Trophoblast cell (in vitro differentiated cells and primary cell): ENCODE results near the gene MRS2.

Source experiments
- DNase-seq, 2 donors: peaks; one replicate each; pipeline ENCODE4 v3.0.0-alpha.2; 2016
- H2AFZ ChIP-seq: 2 replicates; pipeline ENCODE4 v1.6.1; 2013; ENCODE audit warnings: low read length, moderate library complexity, mild to moderate bottlenecking; ENCODE audit not compliant: insufficient read depth, poor library complexity
- H2AK5ac ChIP-seq: 2 replicates; pipeline ENCODE4 v1.6.1; 2013; ENCODE audit warnings: mild to moderate bottlenecking, low read length
- H2BK120ac ChIP-seq: 2 replicates; pipeline ENCODE4 v1.6.1; 2013; ENCODE audit warnings: low read length, mild to moderate bottlenecking, moderate library complexity; ENCODE audit not compliant: insufficient read depth, poor library complexity
- H2BK12ac ChIP-seq: 2 replicates; pipeline ENCODE4 v1.6.1; 2013; ENCODE audit warnings: mild to moderate bottlenecking, low read length, moderate library complexity
- H2BK5ac ChIP-seq: 2 replicates; pipeline ENCODE4 v1.6.1; 2013; ENCODE audit warnings: low read length, low read depth, moderate library complexity, mild to moderate bottlenecking; ENCODE audit not compliant: poor library complexity
- H3K14ac ChIP-seq: 2 replicates; pipeline ENCODE4 v1.6.1; 2013; ENCODE audit warnings: mild to moderate bottlenecking, low read length
- H3K18ac ChIP-seq: 2 replicates; pipeline ENCODE4 v1.6.1; 2013; ENCODE audit warnings: mild to moderate bottlenecking, low read length
- H3K23ac ChIP-seq: 2 replicates; pipeline ENCODE4 v1.6.1; 2013; ENCODE audit warnings: low read length
- H3K27ac ChIP-seq: 2 replicates; pipeline ENCODE4 v1.5.1; 2013; ENCODE audit warnings: low read depth, mild to moderate bottlenecking, inconsistent platforms, low read length, moderate library complexity
- H3K27me3 ChIP-seq: 2 replicates; pipeline ENCODE4 v1.6.1; 2013; ENCODE audit warnings: inconsistent platforms, mild to moderate bottlenecking, low read length, moderate library complexity; ENCODE audit not compliant: insufficient read depth
- H3K36me3 ChIP-seq, 2 experiments: 1 replicate in 1 of 2; 2 replicates in 1 of 2; pipeline ENCODE4 v1.6.1; 2013; ENCODE audit warnings: low read length in 2 of 2, mild to moderate bottlenecking in 2 of 2, moderate library complexity in 1 of 2; ENCODE audit not compliant: insufficient read depth in 2 of 2, control insufficient read depth in 1 of 2
- H3K4ac ChIP-seq: 2 replicates; pipeline ENCODE4 v1.6.1; 2013; ENCODE audit warnings: low read depth, mild to moderate bottlenecking, low read length, moderate library complexity
- H3K4me1 ChIP-seq, 2 experiments: 1 replicate in 1 of 2; 2 replicates in 1 of 2; pipeline ENCODE4 v1.6.1; 2013; ENCODE audit warnings: low read length in 2 of 2, mild to moderate bottlenecking in 2 of 2, moderate library complexity in 1 of 2; ENCODE audit not compliant: insufficient read depth in 2 of 2, control insufficient read depth in 1 of 2
- H3K4me2 ChIP-seq: 2 replicates; pipeline ENCODE4 v1.6.1; 2013; ENCODE audit warnings: inconsistent platforms, mild to moderate bottlenecking, low read length, moderate library complexity
- H3K4me3 ChIP-seq: 2 replicates; pipeline ENCODE4 v1.5.1; 2013; ENCODE audit warnings: mild to moderate bottlenecking, low read depth, low read length, inconsistent platforms
- H3K79me1 ChIP-seq: one replicate; pipeline ENCODE4 v1.6.1; 2013; ENCODE audit warnings: low read length
- H3K79me2 ChIP-seq: 2 replicates; pipeline ENCODE4 v1.6.1; 2013; ENCODE audit warnings: low read length, mild to moderate bottlenecking; ENCODE audit not compliant: control insufficient read depth, insufficient read depth, poor library complexity
- H3K9ac ChIP-seq: 2 replicates; pipeline ENCODE4 v1.6.1; 2013; ENCODE audit warnings: mild to moderate bottlenecking, low read length
- H3K9me3 ChIP-seq: 2 replicates; pipeline ENCODE4 v1.6.1; 2013; ENCODE audit warnings: low read depth, mild to moderate bottlenecking, control low read depth, inconsistent platforms, low read length; ENCODE audit not compliant: insufficient read depth
- H4K12ac ChIP-seq: 2 replicates; pipeline ENCODE4 v1.6.1; 2013; ENCODE audit warnings: low read depth, mild to moderate bottlenecking, low read length, moderate library complexity
- H4K8ac ChIP-seq: 2 replicates; pipeline ENCODE4 v1.6.1; 2013; ENCODE audit warnings: low read depth, mild to moderate bottlenecking, low read length, moderate library complexity
- H4K91ac ChIP-seq: one replicate; pipeline ENCODE4 v1.6.1; 2013; ENCODE audit warnings: low read depth, mild to moderate bottlenecking, low read length, moderate library complexity
- WGBS: extraction: QIAGEN DNeasy Blood & Tissue Kit; methylation state at CpG from one replicate; pipeline ENCODE4 v1.1.7; 2013; ENCODE audit warnings: missing lambda C conversion rate; ENCODE audit not compliant: insufficient read length, insufficient coverage; ENCODE audit errors: extremely low coverage; 5-methylcytosine and 5-hydroxymethylcytosine counted together

The MRS2 gene

DNA sequence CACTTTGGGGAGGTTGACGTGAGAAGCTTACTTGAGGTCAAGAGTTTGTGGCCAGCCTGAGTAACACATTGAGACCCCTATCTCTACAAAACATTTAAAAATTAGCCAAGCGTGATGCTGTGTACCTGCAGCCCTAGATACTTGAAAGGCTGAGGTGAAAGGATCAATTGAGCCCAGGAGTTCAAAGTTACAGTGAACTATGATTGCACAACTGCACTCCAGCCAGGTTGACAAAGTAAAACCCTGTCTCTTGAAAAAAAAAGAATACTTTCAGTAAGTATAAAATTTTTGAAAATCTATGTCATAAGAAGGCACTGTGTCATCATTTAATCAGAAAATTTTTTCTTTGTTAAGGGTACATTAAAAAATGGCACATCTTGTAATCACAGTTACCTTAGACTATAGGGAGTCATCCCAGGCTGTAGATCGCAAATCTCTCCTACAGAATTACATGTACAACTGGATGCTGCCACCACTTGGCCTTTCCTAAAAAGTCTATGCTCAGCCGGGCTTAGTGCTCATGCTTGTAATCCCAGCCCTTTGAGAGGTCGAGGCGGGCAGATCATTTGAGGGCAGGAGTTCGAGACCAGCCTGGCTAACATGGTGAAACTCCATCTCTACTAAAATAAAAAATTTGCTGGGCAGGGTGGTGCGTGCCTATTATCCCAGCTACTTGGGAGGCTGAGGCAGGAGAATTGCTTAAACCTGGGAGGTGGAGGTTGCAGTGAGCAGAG lies 17.0 kb upstream of the MRS2 start:
- Histone ChIP-seq H3K9me3 (no peaks in the 10 kb centered on the region), H3K18ac (no peak overlapping the region), H3K36me3 (no peaks in the 10 kb centered on the region), H2AK5ac (no peak overlapping the region), H4K91ac (no peak overlapping the region), H3K4me2 (no peak overlapping the region), H3K9ac (no peak overlapping the region), H3K27ac (no peak overlapping the region), H2BK5ac (no peak overlapping the region), H3K14ac (no peak overlapping the region), H2BK120ac (no peak overlapping the region), H4K8ac (no peak overlapping the region), H3K27me3 (no peaks in the 10 kb centered on the region), H2AFZ (no peak overlapping the region), H3K79me1 (no peaks in the 10 kb centered on the region), H3K4me1 (no peaks in the 10 kb centered on the region), H4K12ac (no peak overlapping the region), H3K4me3 (no peak overlapping the region), H3K79me2 (no peaks in the 10 kb centered on the region), H2BK12ac (no peak overlapping the region), H3K23ac (no peak overlapping the region), H3K4ac (no peak overlapping the region)
- no peak for DNase-seq
- WGBS = no CpG with 5 or more reads among the region's 8 CpGs

DNA sequence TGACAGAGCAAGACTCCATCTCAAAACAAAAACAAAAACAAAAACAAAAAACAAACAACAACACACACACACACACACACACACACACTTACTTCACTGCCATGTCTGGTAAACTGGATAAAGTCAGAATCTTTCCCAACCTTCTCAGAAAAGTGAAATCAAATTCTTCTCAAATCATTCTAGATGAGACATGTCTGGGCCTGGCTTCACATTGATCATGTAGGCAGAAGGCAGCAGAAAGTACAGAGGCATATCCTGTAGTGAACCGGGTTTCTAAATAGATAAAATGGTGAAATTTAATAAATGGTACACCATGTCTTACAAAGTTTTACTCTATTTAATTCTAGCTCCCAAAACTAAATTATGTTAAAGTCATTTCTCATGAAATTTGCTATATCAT lies 14.9 kb upstream of the MRS2 start:
- Histone ChIP-seq H3K18ac (no peak overlapping the region), H3K4me3 (no peak overlapping the region), H2BK120ac (no peak overlapping the region), H2BK5ac (no peak overlapping the region), H4K8ac (no peak overlapping the region), H3K9me3 (no peaks in the 10 kb centered on the region), H3K4me1 (no peaks in the 10 kb centered on the region), H3K79me2 (no peaks in the 10 kb centered on the region), H2AK5ac (no peak overlapping the region), H3K14ac (no peak overlapping the region), H3K4me2 (no peak overlapping the region), H3K36me3 (no peaks in the 10 kb centered on the region), H4K91ac (no peak overlapping the region), H2BK12ac (no peak overlapping the region), H4K12ac (no peak overlapping the region), H3K27me3 (no peaks in the 10 kb centered on the region), H3K4ac (no peak overlapping the region), H3K23ac (no peak overlapping the region), H3K9ac (no peak overlapping the region), H2AFZ (no peak overlapping the region), H3K27ac (no peak overlapping the region), H3K79me1 (no peaks in the 10 kb centered on the region)
- whole genome bisulfite sequencing = no CpG with 5 or more reads among the region's 1 CpG
- no peak for DNase-seq

DNA sequence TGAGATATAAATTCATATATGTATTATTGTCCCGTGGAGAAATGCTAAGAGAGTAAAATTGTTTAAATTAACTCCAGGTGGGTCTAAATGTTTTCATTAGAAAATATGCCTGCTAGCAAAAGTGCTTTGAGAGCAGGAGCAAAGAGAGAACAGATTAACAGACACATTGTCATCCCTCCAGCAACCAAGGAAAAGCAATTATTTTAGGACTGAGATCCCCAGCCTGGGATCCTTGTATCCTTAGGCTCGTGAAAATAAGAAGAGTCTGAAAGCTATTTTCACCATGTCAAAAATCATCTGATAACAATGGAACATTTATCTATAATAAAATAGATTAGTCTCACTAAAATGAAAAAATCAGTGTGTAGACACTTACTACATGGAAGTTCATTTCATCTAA lies 11.5 kb upstream of the MRS2 start:
- DNase-seq = no peak
- H3K18ac ChIP-seq = no peak overlapping the region
- no peak overlapping the region for H2BK120ac ChIP-seq
- H2BK12ac ChIP-seq = no peak overlapping the region
- no peak overlapping the region for H3K4ac ChIP-seq
- H4K12ac ChIP-seq = no peak overlapping the region
- H4K8ac ChIP-seq = no peak overlapping the region
- H2AFZ ChIP-seq = no peak overlapping the region
- no peak overlapping the region for H3K9ac ChIP-seq
- H3K27ac ChIP-seq = no peak overlapping the region
- no peaks in the 10 kb centered on the region for H3K36me3 ChIP-seq
- H3K9me3 ChIP-seq = no peaks in the 10 kb centered on the region
- no peak overlapping the region for H3K4me2 ChIP-seq
- no peak overlapping the region for H2BK5ac ChIP-seq
- no peak overlapping the region for H4K91ac ChIP-seq
- no peak overlapping the region for H2AK5ac ChIP-seq
- H3K27me3 ChIP-seq = no peaks in the 10 kb centered on the region
- no peaks in the 10 kb centered on the region for H3K4me1 ChIP-seq
- H3K23ac ChIP-seq = no peak overlapping the region
- no peak overlapping the region for H3K4me3 ChIP-seq
- no peak overlapping the region for H3K14ac ChIP-seq
- WGBS = no CpG with 5 or more reads among the region's 2 CpGs
- H3K79me2 ChIP-seq = no peaks in the 10 kb centered on the region
- no peaks in the 10 kb centered on the region for H3K79me1 ChIP-seq

DNA sequence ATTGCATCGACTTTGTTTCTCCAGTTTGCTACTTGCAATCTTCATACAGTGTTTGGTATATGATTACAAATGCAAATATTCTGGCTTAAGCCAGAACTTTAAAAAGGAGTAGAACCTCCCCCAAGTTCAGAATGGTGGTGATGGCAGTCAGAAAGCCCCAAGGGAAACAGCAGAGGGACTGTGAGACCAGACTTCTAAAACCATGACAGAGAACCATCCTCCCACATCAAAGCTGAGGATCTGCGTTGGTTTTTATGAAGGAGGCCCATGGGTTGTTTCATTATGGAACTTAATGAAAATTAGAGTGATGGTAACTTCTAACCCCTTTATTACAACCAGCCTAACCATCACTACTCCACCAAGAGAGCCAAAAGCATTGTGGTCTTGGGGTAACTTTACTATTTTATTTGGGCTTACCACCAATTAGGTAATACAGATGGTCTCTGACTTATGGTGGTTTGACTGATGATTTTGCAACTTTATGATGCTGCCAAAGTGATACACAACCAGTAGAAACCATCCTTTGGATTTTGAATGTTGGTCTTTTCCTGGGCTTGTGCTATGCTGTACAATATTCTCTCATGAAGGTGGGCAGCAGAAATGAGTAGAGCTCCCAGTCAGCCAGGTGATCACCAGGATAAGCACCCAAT lies 10.9 kb upstream of the MRS2 start:
- H3K9me3 ChIP-seq = peaks cover 3% of the 10 kb centered on the region
- no peaks in the 10 kb centered on the region for H3K27me3 ChIP-seq
- H3K4ac ChIP-seq = no peak overlapping the region
- no peaks in the 10 kb centered on the region for H3K4me1 ChIP-seq
- H4K91ac ChIP-seq = no peak overlapping the region
- H3K79me1 ChIP-seq = no peaks in the 10 kb centered on the region
- H2BK120ac ChIP-seq = no peak overlapping the region
- H2AFZ ChIP-seq = no peak overlapping the region
- no peak overlapping the region for H2BK12ac ChIP-seq
- DNase-seq = no peak
- H3K23ac ChIP-seq = no peak overlapping the region
- H4K12ac ChIP-seq = no peak overlapping the region
- no peak overlapping the region for H3K14ac ChIP-seq
- H2BK5ac ChIP-seq = no peak overlapping the region
- no peak overlapping the region for H3K4me2 ChIP-seq
- no CpG with 5 or more reads among the region's 2 CpGs for WGBS
- no peak overlapping the region for H3K4me3 ChIP-seq
- no peak overlapping the region for H4K8ac ChIP-seq
- H3K79me2 ChIP-seq = no peaks in the 10 kb centered on the region
- H2AK5ac ChIP-seq = no peak overlapping the region
- H3K36me3 ChIP-seq = no peaks in the 10 kb centered on the region
- H3K9ac ChIP-seq = no peak overlapping the region
- H3K27ac ChIP-seq = no peak overlapping the region
- no peak overlapping the region for H3K18ac ChIP-seq
